ENCODE data around the gene KDM4D.

DNA sequence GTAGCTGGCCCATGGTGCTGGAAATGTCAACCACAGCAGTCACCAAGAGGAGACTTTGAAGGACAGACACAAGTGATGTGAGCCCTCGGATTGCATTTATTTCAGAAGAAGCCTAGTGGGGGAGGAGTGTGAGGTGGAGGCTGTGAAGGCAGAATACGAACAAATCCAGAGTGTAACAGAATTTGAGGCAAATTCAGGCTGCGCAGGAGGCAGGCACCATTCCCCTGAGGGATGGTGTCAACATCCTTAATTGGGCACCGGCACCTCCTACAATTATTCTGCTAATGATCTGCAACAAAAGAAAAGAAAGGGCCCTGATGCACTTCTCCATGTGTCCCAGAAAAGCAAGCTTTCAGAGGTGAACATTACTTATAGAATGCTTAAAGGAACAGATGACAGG, 32.4 kb upstream of the KDM4D start:
- TF ChIP-seq, protein P1, sequence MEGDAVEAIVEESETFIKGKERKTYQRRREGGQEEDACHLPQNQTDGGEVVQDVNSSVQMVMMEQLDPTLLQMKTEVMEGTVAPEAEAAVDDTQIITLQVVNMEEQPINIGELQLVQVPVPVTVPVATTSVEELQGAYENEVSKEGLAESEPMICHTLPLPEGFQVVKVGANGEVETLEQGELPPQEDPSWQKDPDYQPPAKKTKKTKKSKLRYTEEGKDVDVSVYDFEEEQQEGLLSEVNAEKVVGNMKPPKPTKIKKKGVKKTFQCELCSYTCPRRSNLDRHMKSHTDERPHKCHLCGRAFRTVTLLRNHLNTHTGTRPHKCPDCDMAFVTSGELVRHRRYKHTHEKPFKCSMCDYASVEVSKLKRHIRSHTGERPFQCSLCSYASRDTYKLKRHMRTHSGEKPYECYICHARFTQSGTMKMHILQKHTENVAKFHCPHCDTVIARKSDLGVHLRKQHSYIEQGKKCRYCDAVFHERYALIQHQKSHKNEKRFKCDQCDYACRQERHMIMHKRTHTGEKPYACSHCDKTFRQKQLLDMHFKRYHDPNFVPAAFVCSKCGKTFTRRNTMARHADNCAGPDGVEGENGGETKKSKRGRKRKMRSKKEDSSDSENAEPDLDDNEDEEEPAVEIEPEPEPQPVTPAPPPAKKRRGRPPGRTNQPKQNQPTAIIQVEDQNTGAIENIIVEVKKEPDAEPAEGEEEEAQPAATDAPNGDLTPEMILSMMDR (conservative IDR thresholded peaks at IDR 0.05; ENCODE audit: low read depth, low read length): no peak
- no peak for TF ChIP-seq RFX5 (IDR thresholded peaks at IDR 0.05; ENCODE audit: low read depth, low read length)
- TF ChIP-seq CEBPB (IDR thresholded peaks at IDR 0.05; ENCODE audit: low read depth, low read length): no peak
- TF ChIP-seq, protein P2, sequence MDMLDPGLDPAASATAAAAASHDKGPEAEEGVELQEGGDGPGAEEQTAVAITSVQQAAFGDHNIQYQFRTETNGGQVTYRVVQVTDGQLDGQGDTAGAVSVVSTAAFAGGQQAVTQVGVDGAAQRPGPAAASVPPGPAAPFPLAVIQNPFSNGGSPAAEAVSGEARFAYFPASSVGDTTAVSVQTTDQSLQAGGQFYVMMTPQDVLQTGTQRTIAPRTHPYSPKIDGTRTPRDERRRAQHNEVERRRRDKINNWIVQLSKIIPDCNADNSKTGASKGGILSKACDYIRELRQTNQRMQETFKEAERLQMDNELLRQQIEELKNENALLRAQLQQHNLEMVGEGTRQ (IDR thresholded peaks at IDR 0.05; ENCODE audit: low read depth, low read length): no peak
- no peak for TF ChIP-seq POLR2A (IDR thresholded peaks at IDR 0.05; ENCODE audit: low read depth, low read length)
- TF ChIP-seq, protein P3, sequence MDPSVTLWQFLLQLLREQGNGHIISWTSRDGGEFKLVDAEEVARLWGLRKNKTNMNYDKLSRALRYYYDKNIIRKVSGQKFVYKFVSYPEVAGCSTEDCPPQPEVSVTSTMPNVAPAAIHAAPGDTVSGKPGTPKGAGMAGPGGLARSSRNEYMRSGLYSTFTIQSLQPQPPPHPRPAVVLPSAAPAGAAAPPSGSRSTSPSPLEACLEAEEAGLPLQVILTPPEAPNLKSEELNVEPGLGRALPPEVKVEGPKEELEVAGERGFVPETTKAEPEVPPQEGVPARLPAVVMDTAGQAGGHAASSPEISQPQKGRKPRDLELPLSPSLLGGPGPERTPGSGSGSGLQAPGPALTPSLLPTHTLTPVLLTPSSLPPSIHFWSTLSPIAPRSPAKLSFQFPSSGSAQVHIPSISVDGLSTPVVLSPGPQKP (IDR thresholded peaks at IDR 0.05; ENCODE audit: borderline replicate concordance, low read depth, low read length): no peak
- TF ChIP-seq RCOR1 (IDR thresholded peaks at IDR 0.05; ENCODE audit: insufficient replicate concordance, low read length): no peak
